Measurements from ENCODE around the gene MIOX.
A peak's percentile ranks its signal among the peaks of the same experiment; 100 is the strongest.

The MIOX gene

GRCh38 chr22:50520826-50521453, 34.3 kb downstream of the MIOX start:
- DNase-seq = no peak

DNA sequence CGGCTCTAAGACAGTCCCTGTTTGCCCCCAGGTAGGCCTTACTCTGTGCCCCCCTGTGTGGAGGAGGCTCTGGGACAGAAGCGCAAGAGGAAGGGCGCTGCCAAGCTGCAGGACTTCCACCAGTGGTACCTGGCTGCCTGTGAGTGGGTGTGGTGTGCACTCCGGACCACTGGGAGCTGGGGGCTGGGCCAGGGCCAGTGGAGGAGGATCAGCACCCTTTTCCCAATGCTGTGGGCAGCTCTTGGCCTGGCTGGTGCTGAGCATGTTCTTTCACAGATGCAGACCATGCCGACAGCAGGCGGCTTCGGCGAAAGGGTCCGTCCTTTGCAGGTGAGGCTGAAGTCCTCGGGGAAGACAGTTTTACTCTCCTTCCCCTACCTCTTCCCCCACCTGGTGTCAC, 35.1 kb downstream of the MIOX start:
- DNase-seq = no peak

DNA sequence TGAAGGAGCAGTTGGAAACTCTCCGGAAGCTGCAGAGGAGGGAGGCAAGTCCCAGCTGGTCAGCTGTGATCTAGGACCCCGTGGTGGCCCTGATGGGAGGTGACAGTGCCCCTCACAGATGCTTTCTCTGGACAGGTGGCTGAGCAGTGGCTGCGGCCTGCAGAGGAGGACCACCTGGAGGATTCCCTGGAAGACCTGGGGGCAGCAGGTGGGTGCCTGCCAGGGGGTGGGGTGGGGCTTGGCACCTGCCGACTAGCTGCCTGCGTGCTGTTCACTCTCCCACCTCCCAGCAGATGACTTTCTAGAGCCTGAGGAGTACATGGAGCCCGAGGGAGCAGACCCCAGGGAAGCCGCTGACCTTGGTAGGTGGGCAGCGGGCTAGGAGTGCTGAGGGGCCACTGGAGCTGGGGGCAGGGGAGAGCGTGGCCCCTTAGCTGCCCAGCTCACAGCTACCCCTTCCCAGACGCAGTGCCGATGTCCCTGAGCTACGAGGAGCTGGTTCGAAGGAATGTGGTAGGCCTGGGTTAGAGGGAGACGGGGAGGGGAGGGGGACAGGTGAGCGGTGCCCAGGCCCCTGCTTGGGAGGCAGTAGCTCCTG, 35.6 kb downstream of the MIOX start:
- no peak for DNase-seq

DNA sequence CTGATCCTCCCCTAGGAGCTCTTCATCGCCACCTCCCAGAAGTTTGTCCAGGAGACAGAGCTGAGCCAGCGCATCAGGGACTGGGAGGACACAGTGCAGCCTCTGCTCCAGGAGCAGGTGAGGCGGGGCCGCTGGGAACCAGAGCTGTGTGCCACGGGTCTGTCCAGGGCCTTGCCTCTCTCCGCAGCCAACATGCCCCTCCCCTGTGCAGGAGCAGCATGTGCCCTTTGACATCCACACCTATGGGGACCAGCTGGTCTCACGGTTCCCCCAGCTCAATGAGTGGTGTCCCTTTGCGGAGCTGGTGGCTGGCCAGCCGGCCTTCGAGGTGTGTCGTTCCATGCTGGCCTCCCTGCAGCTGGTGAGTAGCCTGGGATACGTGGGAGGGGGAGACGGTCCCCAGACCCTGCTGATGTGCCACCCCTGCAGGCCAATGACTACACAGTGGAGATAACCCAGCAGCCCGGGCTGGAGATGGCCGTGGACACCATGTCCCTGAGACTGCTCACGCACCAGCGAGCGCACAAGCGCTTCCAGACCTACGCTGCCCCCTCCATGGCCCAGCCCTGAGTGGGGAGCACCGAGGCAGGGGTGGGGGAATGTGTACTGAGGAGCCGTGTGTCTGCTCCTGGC, 36.3 kb downstream of the MIOX start:
- DNase-seq = no peak

DNA sequence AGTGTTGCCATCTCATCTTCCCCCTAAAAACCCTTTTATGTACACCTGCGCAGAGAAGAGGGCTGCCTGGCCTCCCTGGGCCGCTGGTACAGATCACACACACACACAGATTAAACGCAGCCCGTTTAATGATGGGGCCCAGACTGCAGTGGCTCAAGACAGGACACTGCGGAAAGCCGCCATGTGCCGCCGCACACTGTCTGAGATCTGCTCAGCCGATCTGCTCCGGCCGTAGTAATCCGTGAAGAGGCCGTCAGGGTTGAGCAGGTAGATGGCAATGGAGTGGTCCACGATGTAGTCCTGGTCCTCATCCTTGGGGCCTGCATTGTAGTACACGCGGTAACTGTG, 36.8 kb downstream of the MIOX start:
- DNase-seq = no peak

DNA sequence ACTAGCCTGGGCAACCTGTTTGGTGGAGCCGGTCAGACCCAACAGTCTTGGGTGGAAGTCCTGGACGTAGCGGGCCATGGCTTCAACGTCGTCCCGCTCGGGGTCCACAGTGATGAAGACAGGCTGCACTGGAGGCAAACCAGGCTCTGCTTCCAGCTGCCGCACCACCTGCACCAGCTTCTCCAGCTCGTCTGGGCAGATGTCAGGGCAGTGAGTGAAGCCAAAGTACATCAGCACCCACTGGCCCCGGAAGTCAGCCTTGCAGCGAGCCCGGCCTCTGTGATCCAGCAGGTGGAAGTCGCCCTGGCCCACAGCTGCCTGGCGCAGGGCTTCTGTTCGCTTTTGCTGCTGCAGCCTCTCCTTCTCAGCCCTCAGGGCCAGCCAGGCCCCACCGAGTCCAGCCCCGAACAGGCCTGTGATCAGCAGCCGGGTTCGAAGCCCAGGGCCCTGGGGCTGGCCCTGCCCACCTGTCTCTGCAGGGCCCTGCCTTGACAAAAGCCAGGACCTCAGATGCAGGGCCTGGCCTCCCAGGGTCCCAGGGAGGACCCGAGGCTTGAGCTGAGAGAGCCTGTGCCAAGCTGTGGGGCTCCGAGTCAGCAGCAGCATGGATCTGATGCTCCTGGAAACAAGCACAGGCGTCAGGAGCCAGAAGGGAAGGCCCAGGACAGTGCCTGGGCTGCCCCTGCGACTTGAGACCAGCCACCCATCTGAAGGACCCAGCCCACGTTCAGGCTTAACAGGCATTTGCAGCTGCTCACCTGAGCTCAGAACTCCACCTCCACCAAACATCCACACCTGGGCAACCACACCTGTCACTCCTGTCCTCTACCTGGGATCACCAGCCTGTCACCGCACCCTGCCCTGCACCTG, 37.4 kb downstream of the MIOX start:
- no peak for DNase-seq

- DNase-seq = peak; percentile 35
Observed at GRCh38 chr22:50524676-50525103, 38.0 kb downstream of the MIOX start.

- peak; percentile 98 for DNase-seq
Observed at GRCh38 chr22:50525104-50525857, 38.6 kb downstream of the MIOX start, which contains the start of gene SCO2. SCO2 (minus strand) TSS chr22:50525598; CDS start chr22:50524411, 1,187 bp downstream.

GRCh38 chr22:50525858-50526107, 39.1 kb downstream of the MIOX start:
- no peak for DNase-seq

GRCh38 chr22:50526108-50526833, 39.6 kb downstream of the MIOX start:
- DNase-seq = peak; percentile 80

DNA sequence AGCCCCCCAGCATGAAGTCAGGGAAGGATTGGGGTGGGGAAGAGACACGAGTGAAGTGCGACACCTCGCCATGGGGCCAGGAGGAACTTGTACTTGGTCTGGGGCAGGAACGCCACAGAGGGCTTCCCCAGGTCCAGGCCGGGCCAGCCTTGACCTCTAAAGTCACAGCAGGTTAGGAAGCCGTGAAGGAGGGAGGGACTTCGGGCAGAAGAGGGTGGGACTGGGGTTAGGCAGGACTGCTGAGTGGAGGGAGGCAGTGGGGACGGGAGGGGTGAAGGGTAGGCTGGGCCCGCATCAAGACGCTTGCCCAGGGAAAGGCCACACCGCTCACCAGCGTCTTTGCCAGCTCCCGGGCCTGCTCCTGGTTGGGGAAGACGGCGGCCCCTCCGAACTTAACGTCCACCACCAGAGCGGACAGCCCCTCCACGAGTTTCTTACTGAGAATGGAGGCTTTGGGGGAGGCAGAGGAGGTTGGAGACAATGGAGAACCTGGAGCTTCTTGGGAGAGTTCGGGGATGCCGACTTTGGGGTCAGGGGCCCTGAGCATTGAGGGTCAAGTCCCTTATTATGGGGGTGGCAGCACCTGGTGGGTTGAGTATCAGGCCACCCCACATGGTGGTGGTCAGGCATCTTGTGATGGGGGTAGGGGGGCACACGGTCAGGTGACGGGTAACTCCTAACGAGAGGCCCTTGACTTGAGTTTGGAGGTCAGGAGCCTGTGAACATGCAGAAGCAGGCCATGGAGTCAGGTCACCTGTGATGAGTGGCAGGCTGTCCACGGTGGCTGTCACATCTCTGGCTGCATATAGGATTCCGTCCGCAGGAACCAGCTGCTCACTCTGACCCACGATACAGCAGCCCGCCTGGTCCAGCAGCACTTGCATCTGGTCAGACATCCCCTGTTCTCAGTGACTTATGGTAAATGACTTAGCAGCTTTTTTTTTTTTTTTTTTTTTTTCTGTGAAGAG, 40.5 kb downstream of the MIOX start:
- no peak for DNase-seq

DNA sequence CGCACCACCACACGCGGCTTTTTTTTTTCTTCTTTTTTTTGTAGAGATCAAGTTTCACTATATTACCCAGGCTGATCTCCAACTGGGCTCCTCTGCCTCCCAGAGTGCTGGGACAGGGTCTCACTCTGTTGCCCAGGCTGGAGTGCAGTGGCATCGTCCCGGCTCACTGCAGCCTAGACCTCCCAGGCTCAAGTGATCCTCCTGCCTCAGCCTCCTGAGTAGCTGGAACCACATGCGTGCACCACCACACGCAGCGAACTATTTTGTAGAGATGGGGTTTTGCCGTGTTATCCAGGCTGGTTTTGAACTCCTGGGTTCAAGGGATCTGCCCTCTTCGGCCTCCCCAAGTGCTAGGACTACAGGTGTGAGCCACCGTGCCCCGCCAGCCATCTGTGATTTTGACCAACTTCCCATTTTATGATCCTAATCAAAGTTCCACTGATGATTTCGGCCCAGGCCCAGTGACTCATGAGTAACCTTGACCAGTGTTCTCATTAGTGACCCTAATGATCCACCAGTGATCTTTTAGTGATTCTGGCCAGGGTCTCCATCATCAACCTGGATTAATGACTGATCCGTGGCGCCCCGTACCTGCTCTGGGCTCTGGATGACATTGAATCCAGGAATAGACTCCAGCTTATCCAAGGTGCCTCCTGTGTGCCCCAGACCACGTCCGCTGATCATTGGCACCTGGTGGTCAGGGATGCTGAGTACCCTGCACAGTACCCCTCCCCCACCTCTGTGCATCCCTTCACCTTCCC, 41.4 kb downstream of the MIOX start:
- no peak for DNase-seq

DNA sequence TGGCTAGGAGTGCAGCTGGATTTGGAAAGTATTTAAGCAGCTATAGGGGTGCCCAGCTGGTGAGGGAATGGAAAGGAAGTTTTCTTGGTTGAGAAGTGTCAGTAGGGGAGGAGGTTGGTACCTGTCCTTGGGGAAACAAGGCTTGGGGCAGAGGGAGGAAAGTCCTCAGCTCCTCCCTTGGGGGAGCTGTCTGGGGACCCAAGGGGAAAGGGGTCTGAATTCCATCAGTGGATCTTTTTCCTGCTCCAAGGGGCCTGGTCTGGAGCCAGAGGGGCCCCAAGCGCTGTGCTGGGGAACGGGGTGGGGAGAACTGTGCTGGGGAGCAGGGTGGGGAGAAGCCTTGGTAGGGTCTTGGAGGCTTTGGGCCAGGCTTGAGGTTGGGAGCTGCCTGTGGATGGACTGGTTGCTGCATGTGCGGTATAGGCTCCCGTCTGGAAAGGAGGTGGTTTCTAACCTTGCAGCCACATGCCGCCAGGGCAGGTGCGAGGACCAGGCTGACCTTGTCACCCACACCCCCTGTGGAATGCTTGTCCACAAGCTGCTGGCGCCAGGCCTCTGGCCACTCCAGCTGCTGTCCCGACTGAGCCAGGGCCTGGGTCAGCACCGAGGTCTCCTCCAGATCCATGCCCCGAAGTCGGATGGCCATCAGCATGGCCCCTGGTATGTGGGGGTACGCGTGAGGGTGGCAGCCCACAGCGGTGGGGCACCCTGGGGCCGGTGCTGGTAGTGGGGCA, 42.2 kb downstream of the MIOX start:
- no peak for DNase-seq

DNA sequence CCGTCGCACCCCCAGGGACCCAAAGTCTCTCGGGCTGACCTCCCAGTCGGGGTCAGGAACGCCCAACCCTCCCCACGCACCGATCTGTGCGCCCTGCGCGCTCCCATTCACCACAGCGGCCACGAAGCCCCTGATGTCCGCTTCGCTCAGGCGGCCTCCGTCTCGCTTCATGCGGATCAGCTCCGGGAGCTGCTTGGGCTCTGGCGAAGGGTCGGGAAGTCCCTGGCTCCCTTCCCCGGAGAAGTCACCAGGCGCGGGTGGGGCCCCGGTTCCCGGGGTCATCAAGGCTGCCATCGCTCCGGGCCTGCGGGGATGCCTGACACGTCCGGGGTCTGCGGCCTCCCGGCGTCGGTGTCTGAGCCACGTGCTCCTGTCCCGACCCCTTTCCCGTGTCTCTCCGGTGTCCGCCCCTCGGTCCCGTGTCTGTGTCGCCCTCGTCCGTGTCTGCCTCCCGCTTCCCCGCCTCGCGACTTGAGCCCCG, 42.8 kb downstream of the MIOX start:
- no peak for DNase-seq

- no peak for DNase-seq
Observed at GRCh38 chr22:50529897-50530579, 43.4 kb downstream of the MIOX start, which contains the start of gene TYMP. TYMP (minus strand) TSS chr22:50530012; CDS start chr22:50529709, 303 bp downstream.

- no peak for DNase-seq
Observed at GRCh38 chr22:50530580-50530876, 43.9 kb downstream of the MIOX start.

GRCh38 chr22:50530877-50531545, 44.4 kb downstream of the MIOX start:
- no peak for DNase-seq

GRCh38 chr22:50531546-50531961, 44.9 kb downstream of the MIOX start:
- no peak for DNase-seq

Measured in 8988T (cell line).